CD4-positive, CD25-positive, alpha-beta regulatory T cell (primary cell): ENCODE results near the gene CLCN4. TPM values are rescaled to one million over a fixed set of nuclear protein-coding genes. Genes with fewer than 3 reads are reported as not detected.

Experiments
- ATAC-seq, 2 donors: fragments of 150-1000 bp; cut with Tn5 transposase; one replicate each; pipeline ENCODE4 v1.10.0; 2021; ENCODE audit warnings: low read depth in 2 of 2, moderate number of reproducible peaks in 2 of 2, moderate library complexity in 1 of 2
- DNase-seq, 3 donors: peaks; one replicate each; pipeline versions ENCODE4 v3.0.0 to v3.0.0-alpha.2; 2012 to 2022; ENCODE audit warnings: mixed read lengths in 1 of 3
- H3K27ac ChIP-seq: one replicate; pipeline ENCODE4 v1.7.0; 2013; ENCODE audit warnings: mild to moderate bottlenecking, low read length; ENCODE audit not compliant: insufficient read depth, poor library complexity, severe bottlenecking
- H3K27me3 ChIP-seq: one replicate; pipeline ENCODE4 v1.7.0; 2013; ENCODE audit warnings: low read length; ENCODE audit not compliant: control insufficient read depth, insufficient read depth
- H3K36me3 ChIP-seq: one replicate; pipeline ENCODE4 v1.7.0; 2013; ENCODE audit warnings: mild to moderate bottlenecking, low read length, moderate library complexity; ENCODE audit not compliant: control insufficient read depth, insufficient read depth
- H3K4me1 ChIP-seq: 2 replicates; pipeline ENCODE4 v1.7.0; 2013; ENCODE audit warnings: mild to moderate bottlenecking, low read length; ENCODE audit not compliant: insufficient read depth, control insufficient read depth, poor library complexity, severe bottlenecking
- H3K4me3 ChIP-seq: one replicate; pipeline ENCODE4 v1.7.0; 2013; ENCODE audit warnings: low read depth, mild to moderate bottlenecking, low read length, moderate library complexity
- H3K9me3 ChIP-seq, 2 experiments: 1 replicate in 1 of 2; 2 replicates in 1 of 2; pipeline ENCODE4 v1.7.0; 2013; ENCODE audit warnings: low read length in 2 of 2, mild to moderate bottlenecking in 1 of 2, moderate library complexity in 1 of 2; ENCODE audit not compliant: control insufficient read depth in 2 of 2
- H3K27ac Mint-ChIP-seq, 3 donors: one replicate each; pipeline ENCODE4 v1.8.0; 2020 to 2022; ENCODE audit warnings: mild to moderate bottlenecking in 3 of 3, mixed read lengths in 3 of 3, moderate library complexity in 2 of 3
- H3K27me3 Mint-ChIP-seq: one replicate; pipeline ENCODE4 v1.8.0; 2022; ENCODE audit warnings: mild to moderate bottlenecking, mixed read lengths
- H3K36me3 Mint-ChIP-seq: one replicate; pipeline ENCODE4 v1.8.0; 2020; ENCODE audit warnings: mixed read lengths
- H3K4me1 Mint-ChIP-seq, 4 donors: one replicate each; pipeline ENCODE4 v1.8.0; 2020 to 2022; ENCODE audit warnings: mixed read lengths in 4 of 4, mild to moderate bottlenecking in 1 of 4
- H3K4me3 Mint-ChIP-seq, 4 donors: one replicate each; pipeline ENCODE4 v1.8.0; 2020 to 2022; ENCODE audit warnings: mild to moderate bottlenecking in 4 of 4, mixed read lengths in 4 of 4, moderate library complexity in 3 of 4
- H3K9me3 Mint-ChIP-seq, 7 donors: one replicate each; pipeline ENCODE4 v1.8.0; 2020 to 2022; ENCODE audit warnings: mixed read lengths in 7 of 7, mild to moderate bottlenecking in 3 of 7, moderate library complexity in 2 of 7
- polyA plus RNA-seq, 4 donors: library from polyadenylated mRNA; unstranded; fragments of 300-500 nt; fragmentation: Illumina TruSeq; gene quantifications; one replicate each; pipeline ENCODE4 v1.2.3, GENCODE V29; 2021
- total RNA-seq: library from RNA; stranded (reverse); gene quantifications from one replicate; pipeline ENCODE4 v1.2.3, GENCODE V29; 2022

The CLCN4 gene
- total and polyA plus RNA-seq, 5 donors from 2014 or later: 0.37 TPM; not detected in 4

DNA sequence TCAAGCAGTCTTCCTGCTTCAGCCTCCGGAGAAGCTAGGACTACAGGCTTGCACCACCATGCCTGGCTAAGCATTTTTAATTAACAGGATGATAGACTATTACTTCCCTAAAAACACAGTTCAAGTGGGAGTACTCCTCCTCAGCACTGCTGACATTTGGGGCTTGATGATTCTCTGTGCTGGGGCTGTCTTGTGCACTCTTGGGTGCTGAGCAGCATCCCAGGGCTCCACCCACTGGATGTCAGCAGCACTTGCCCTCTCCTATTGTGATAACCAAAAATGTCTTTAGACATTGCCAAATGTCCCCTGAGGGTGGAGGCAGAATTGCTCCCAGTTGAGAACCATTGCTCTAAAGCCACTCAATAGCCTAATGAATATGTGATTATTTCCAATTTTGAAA is 60.4 kb downstream of the CLCN4 start:
- Histone ChIP-seq H3K9me3 (no peaks in the 10 kb centered on the region), H3K4me3 (no peak overlapping the region), H3K27me3 (no peaks in the 10 kb centered on the region), H3K27ac (no peak overlapping the region), H3K4me1 (no peaks in the 10 kb centered on the region), H3K36me3 (no peaks in the 10 kb centered on the region)
- H3K27me3 Mint-ChIP-seq: no peaks in the 10 kb centered on the region
- DNase-seq: no peak
- no peaks in the 10 kb centered on the region for H3K4me1 Mint-ChIP-seq
- no peak for ATAC-seq
- H3K27ac Mint-ChIP-seq: no peak overlapping the region
- no peaks in the 10 kb centered on the region for H3K36me3 Mint-ChIP-seq
- H3K4me3 Mint-ChIP-seq: no peak overlapping the region
- peaks cover 0 to 3% (median 0%) of the 10 kb centered on the region in 7 donors for H3K9me3 Mint-ChIP-seq

DNA sequence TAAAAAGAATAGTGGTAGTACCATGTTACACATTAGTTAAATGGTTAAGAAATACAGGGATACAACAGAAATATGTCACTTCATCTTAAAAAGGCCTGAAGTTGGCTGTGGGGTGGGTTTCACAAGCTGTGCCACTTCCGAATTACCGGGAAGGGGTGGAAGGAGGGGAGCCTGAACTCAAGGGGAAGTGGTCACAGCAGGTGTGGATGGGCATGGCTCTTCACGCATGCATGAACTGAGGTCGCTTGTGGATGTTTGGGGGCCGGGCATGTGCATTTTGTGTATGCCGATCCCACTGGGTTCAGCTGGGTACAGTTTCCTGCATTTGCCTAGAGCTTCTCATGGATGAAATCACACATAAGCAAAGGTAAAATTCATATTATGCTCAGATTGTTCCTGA is 64.9 kb downstream of the CLCN4 start:
- Mint-ChIP-seq H3K4me3 (no peak overlapping the region), H3K27me3 (peaks cover 4% of the 10 kb centered on the region), H3K27ac (no peak overlapping the region), H3K9me3 (peaks cover 0 to 3% (median 0%) of the 10 kb centered on the region in 7 donors), H3K4me1 (no peaks in the 10 kb centered on the region), H3K36me3 (no peaks in the 10 kb centered on the region)
- Histone ChIP-seq H3K27me3 (no peaks in the 10 kb centered on the region), H3K27ac (no peak overlapping the region), H3K4me3 (no peak overlapping the region), H3K9me3 (no peaks in the 10 kb centered on the region), H3K4me1 (no peaks in the 10 kb centered on the region), H3K36me3 (no peaks in the 10 kb centered on the region)
- DNase-seq (no peak), ATAC-seq (no peak)

DNA sequence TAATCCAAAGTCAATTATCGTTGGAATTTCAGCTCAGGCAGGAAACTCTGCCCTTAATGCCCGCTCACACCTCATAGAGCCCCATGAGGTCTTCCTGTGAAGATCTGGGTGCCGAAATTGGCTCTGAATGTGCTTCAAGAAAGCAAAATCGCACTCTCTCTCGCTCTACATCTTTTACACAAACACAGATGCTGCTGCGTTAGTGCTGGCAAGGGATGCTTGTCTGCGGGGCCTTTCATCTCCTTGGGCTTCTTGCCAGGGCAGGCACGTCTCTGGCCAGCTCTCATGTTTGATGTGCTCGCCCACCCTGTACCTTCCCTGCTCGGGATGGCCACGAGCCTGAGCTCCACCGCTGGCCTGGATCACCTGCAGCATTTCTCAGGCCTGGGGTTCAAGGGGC is 66.5 kb downstream of the CLCN4 start:
- Histone ChIP-seq H3K36me3 (no peaks in the 10 kb centered on the region), H3K4me3 (no peak overlapping the region), H3K27ac (no peak overlapping the region), H3K4me1 (no peaks in the 10 kb centered on the region), H3K27me3 (no peaks in the 10 kb centered on the region), H3K9me3 (no peaks in the 10 kb centered on the region)
- peaks cover 0 to 3% (median 0%) of the 10 kb centered on the region in 7 donors for H3K9me3 Mint-ChIP-seq
- H3K27me3 Mint-ChIP-seq: peaks cover 4% of the 10 kb centered on the region
- DNase-seq (no peak), ATAC-seq (no peak)
- no peak overlapping the region for H3K4me3 Mint-ChIP-seq
- H3K4me1 Mint-ChIP-seq: no peaks in the 10 kb centered on the region
- no peaks in the 10 kb centered on the region for H3K36me3 Mint-ChIP-seq
- no peak overlapping the region for H3K27ac Mint-ChIP-seq

DNA sequence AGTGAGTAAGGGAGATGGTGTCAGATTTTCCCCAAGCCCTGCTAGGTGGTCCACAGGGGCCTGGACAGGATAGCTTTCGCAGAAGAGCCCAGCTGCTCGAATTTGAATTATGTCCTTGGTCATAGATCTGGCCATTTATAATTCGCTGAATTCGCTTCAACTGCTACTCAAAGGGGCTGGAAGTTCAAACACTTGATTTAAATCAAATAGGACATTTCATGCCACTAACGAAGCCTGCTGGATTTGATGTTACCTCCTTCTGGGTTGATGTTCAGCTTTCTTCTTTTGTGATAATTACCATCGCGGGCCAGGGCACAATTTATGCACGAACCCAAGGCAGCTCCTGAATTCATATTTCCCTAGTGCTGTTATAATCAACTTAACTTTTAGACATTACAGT is 67.0 kb downstream of the CLCN4 start:
- Mint-ChIP-seq H3K36me3 (no peaks in the 10 kb centered on the region), H3K27me3 (peaks cover 4% of the 10 kb centered on the region), H3K4me1 (no peaks in the 10 kb centered on the region), H3K4me3 (no peak overlapping the region), H3K27ac (no peak overlapping the region), H3K9me3 (peaks cover 0 to 3% (median 0%) of the 10 kb centered on the region in 7 donors)
- H3K27me3 ChIP-seq: no peaks in the 10 kb centered on the region
- H3K4me3 ChIP-seq: no peak overlapping the region
- no peak overlapping the region for H3K27ac ChIP-seq
- no peaks in the 10 kb centered on the region for H3K9me3 ChIP-seq
- no peaks in the 10 kb centered on the region for H3K4me1 ChIP-seq
- no peak for ATAC-seq
- DNase-seq: no peak
- no peaks in the 10 kb centered on the region for H3K36me3 ChIP-seq

DNA sequence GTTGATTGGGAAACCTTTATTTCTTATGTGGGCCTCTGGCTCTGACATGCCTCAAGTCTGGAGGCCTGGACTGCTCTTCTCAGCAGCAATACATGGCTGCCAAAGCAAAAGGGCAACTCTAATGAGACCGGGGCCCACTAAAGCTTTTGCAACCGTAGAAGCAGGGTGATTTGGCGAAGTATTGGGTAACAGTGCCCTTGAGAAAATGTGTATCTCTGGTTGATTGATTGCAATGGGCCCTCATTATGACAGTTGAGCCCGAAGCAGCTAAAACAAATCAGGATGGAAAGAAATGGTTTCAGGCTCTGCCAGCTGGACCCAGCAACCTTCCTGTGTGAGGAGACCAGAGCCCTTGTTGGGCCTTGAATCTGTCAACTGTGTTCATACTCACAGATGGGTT is 73.4 kb downstream of the CLCN4 start:
- Mint-ChIP-seq H3K27me3 (peaks cover 4% of the 10 kb centered on the region), H3K4me3 (no peak overlapping the region), H3K4me1 (no peaks in the 10 kb centered on the region), H3K27ac (no peak overlapping the region), H3K9me3 (peaks cover 0 to 5% (median 0%) of the 10 kb centered on the region in 7 donors), H3K36me3 (no peaks in the 10 kb centered on the region)
- Histone ChIP-seq H3K27me3 (no peaks in the 10 kb centered on the region), H3K9me3 (no peaks in the 10 kb centered on the region), H3K4me1 (no peaks in the 10 kb centered on the region), H3K36me3 (no peaks in the 10 kb centered on the region), H3K27ac (no peak overlapping the region), H3K4me3 (no peak overlapping the region)
- ATAC-seq: no peak
- no peak for DNase-seq

DNA sequence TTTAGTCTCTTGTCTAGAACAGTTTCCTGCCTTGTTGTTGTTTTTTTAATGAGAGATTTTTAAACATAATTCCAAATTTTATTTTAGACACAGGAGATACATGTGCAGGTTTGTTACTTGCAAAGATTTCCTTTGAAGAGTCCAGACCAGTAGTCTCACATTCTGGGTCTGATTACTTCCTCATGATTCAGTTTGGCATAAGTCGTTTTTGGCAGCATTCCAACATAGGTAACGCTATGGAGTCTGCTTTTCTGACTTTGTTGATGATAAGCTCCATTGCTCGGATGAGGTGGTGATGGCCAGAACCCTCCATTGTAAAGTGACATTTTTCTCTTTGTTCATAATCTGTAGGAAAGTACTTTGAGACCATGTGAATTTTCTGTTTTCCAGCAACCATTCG is 74.7 kb downstream of the CLCN4 start:
- Mint-ChIP-seq H3K4me3 (no peak overlapping the region), H3K9me3 (peaks cover 0 to 6% (median 0%) of the 10 kb centered on the region in 7 donors), H3K27ac (no peak overlapping the region), H3K36me3 (no peaks in the 10 kb centered on the region), H3K4me1 (no peaks in the 10 kb centered on the region), H3K27me3 (peaks cover 5% of the 10 kb centered on the region)
- DNase-seq: no peak
- Histone ChIP-seq H3K4me3 (no peak overlapping the region), H3K9me3 (no peaks in the 10 kb centered on the region), H3K27me3 (no peaks in the 10 kb centered on the region), H3K36me3 (no peaks in the 10 kb centered on the region), H3K4me1 (no peaks in the 10 kb centered on the region), H3K27ac (no peak overlapping the region)
- ATAC-seq: no peak

DNA sequence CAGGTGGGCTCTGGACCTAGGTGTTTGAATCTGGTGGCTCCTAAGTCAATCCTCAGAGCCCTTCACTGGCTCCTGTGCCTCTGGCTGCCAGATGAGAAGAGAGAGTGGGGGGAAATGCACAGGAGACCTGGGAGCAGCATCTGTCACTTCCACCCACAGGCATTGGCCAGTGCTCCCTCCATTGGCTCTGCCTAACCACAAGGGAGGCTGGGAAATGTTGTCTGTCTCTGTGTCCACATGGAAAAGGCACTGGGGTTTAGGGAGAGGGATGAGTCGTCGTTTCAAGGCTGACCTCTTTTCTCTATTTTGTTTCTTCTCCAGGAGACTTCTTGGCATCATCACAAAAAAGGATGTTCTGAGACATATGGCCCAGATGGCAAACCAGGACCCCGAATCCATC is 76.4 kb downstream of the CLCN4 start:
- Histone ChIP-seq H3K36me3 (no peaks in the 10 kb centered on the region), H3K4me3 (no peak overlapping the region), H3K4me1 (no peaks in the 10 kb centered on the region), H3K9me3 (no peaks in the 10 kb centered on the region), H3K27me3 (no peaks in the 10 kb centered on the region), H3K27ac (no peak overlapping the region)
- Mint-ChIP-seq H3K4me3 (no peak overlapping the region), H3K4me1 (no peaks in the 10 kb centered on the region), H3K36me3 (no peaks in the 10 kb centered on the region), H3K27me3 (peaks cover 5% of the 10 kb centered on the region), H3K9me3 (peaks cover 0 to 6% (median 0%) of the 10 kb centered on the region in 7 donors), H3K27ac (no peak overlapping the region)
- ATAC-seq (no peak), DNase-seq (no peak)

DNA sequence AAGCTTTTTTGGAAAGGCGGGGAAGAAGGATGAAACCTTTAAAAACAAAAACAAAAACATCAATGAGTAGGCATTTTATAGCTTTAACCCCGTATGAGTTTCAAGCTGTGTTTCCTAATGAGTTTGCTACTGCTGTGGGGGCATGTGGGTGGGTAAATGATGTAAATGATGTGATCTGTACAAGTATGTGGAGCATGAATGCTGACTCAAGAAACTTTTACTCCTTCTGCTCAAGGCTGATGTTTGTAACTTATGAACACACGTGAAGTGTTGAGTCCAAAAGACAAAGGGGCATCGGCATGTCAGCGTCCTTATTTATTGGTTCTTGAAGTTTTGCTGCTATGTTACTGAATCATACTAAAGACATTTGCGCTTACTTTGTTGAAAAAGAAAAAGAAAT is 76.9 kb downstream of the CLCN4 start:
- no peak for DNase-seq
- H3K27ac Mint-ChIP-seq: no peak overlapping the region
- Histone ChIP-seq H3K4me3 (no peak overlapping the region), H3K9me3 (no peaks in the 10 kb centered on the region), H3K36me3 (no peaks in the 10 kb centered on the region), H3K27me3 (no peaks in the 10 kb centered on the region), H3K4me1 (no peaks in the 10 kb centered on the region), H3K27ac (no peak overlapping the region)
- H3K4me1 Mint-ChIP-seq: no peaks in the 10 kb centered on the region
- no peak overlapping the region for H3K4me3 Mint-ChIP-seq
- peaks cover 5% of the 10 kb centered on the region for H3K27me3 Mint-ChIP-seq
- peaks cover 0 to 6% (median 0%) of the 10 kb centered on the region in 7 donors for H3K9me3 Mint-ChIP-seq
- H3K36me3 Mint-ChIP-seq: no peaks in the 10 kb centered on the region
- no peak for ATAC-seq
